ENCODE results near the gene JAZF1.

The JAZF1 gene

DNA sequence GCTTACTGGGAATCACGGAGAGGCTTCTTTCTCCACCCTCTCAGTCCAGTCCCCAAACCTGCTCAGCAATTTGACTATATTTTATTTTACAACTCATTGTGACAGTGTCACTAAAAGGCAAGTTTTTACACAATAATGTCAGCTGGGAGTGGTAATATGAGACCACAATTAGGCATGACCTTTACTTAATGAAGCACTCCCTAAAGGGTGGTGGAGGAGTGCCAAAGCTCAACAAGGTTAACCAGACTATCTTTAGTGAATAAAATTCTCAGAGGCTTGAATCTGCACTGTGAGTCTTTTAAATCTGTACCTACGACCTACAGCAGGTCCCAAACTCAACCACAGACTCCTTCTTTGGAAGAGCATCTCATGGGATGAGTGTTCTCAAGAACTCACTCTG is 225.0 kb downstream of the JAZF1 start:
- no peak for DNase-seq

DNA sequence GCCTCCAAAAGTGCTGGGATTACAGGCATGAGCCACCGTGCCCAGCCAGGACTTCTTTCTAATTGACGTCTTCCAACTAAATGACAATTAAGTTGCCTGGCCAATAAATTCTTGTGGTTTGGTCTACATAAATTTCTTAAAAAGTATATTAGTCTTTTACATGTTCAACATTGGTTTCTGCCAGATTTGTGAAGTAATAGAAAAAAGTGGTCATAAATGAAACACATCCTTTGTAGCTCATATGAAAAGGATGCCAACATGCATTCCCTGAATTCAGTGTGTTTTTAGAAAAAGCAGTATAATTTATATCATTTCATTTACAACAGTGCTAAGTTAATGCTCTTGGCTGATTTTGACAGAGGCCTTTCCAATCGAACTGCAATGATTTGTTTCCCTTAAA is 225.6 kb downstream of the JAZF1 start:
- DNase-seq: no peak

GRCh38 chr7:27953777-27954176 is 226.8 kb downstream of the JAZF1 start:
- DNase-seq: no peak

DNA sequence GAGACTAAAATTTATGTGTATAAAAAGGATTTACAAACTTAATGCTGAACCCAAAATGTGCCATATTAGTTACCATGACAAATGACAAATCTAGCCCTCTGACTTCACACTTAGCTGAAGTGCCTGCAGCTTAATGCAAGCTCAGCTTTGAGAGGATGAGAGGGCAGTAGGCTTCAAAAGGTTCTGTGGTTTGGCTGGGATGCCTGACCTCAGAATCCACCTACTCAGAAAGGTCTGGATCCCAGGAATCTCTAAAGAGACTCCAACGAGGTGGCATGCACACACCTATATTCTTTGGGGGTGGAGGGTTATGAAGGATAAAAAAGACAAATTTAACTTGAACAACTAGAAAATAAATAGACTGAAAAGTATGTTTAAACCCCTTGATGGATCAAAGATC is 227.2 kb downstream of the JAZF1 start:
- no peak for DNase-seq

DNA sequence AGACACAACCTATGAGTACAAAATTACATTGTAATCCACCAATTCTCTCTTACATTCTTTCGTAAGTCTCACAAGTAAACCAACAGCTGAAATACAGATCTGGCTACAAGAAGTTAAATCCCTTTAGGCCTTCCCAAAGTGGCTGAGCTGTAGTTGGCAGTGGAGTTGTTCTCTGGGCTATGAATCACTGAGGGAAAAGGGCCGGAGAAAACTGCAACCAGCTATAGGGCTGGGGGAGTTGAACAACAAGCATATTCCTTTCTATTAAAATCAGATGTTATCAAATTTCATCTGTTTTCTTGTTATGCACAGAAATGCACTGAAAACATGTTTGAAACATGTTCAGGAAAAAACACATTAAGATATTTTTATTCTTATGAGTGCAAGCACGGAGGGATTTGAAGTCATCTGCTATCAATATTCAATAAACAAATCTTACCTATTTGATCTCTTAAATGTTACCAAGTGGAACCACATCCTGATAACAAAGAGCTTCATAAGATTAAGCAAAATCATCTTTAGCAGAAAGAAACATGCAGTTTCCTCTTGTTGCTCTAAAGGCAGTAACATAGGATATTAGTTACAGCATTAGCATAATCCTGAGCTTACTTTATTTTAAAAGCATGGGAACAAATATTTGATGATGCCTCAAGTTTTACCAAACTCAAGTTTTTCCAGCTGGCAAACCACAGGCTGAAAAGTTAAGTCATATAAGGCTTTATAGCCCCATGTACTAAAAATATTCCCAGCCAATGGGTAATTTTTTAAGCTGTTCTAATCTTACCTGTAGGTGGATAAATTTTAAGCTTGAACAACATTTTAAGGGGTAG is 227.9 kb downstream of the JAZF1 start:
- no peak for DNase-seq

GRCh38 chr7:27950123-27950522 is 230.5 kb downstream of the JAZF1 start:
- no peak for DNase-seq

GRCh38 chr7:27948861-27949260 is 231.7 kb downstream of the JAZF1 start:
- no peak for DNase-seq

DNA sequence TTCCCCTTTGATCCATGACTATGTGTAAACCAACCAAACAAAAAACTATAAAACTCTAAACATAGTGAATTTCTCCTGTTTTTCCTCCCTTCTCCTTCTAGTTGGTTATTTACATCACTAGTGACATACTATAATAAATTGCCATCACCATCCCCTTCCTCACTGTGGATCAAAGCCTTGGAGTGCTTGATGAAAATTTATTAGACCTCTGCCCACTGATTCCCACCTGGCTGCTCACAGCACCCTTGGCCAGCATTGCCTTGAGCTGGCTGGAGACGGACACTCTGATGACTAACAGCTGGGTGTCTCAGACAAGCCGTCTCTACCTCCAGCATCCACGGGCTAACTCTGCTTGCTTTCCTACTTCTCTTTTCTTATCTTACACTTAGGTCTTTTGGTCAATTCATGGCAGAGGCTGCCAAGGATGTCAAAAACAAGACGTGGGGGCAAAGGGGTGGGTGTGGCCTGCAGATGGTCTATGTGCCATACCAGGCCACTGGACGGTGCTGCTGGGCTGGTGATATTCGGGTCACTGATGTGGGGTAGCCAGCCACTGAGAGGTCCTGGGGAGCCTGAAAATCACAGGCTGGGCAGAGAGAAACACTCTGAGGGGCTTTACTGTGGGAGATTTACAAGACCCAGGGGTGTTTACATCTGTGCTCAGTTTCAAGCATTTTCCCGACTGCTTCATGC is 232.9 kb downstream of the JAZF1 start:
- DNase-seq: no peak

GRCh38 chr7:27946351-27946750 is 234.2 kb downstream of the JAZF1 start:
- no peak for DNase-seq

DNA sequence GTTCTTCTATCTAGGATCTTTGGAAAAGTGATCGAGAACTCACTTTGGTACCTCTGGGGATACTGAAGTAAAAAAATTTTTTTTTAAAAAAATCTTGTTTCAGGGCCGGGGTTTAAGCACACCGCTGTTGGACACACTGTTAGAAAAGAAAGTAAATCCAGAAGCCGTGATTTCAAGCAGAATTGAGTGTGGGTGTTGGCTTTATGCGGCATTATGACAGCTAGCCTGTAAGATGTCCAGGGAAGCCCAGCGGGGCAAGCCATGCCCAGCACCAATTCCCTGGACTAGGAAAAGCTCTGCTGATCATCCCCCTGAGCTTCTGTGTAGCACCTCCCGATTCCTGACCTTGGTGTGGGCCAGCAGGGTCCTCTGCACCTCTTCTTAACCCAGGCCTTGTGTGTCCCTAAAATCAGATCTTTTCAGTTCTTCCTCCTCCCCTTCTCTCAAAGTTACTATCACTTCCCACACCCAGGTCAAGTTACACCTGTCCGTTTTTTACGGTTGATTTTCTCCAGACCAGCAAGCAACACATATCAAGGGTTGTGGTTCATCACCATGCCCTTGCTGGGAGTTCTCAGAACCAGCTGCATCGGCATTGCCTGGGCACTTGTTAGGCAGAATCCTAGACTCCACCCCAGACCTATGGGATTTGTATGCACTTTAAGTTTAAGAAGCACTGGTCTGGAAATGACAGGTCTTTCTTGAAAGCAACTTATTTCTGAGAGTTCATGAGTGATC is 235.4 kb downstream of the JAZF1 start:
- DNase-seq: no peak

- DNase-seq: no peak
Measured at GRCh38 chr7:27944643-27945042, 236.0 kb downstream of the JAZF1 start.

DNA sequence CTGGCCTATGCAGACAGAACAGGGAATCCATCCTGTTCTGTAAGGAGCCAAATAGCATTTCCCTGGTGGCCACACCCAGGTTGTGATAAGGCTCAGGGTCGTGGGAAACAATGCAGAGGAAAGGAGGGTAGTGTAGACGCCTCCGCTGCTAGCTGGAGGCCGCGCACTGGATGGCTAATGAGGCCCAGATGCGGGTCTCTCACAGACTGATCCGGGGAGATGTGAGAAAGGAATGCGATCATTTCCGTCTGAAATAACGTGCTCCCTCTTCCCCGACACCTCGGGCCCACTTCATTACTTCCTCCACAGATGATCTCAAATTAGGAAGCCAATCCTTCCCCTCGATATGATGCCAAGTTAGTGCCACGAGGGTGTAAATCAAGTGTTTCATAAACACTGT is 237.4 kb downstream of the JAZF1 start:
- no peak for DNase-seq

- no peak for DNase-seq
Measured at GRCh38 chr7:27942711-27943110, 237.9 kb downstream of the JAZF1 start.

GRCh38 chr7:27941522-27941921 is 239.1 kb downstream of the JAZF1 start:
- DNase-seq: no peak

GRCh38 chr7:27940341-27940740 is 240.3 kb downstream of the JAZF1 start:
- DNase-seq: no peak

- no peak for DNase-seq
Measured at GRCh38 chr7:27939893-27940292, 240.7 kb downstream of the JAZF1 start.

GRCh38 chr7:27936768-27937102 is 243.9 kb downstream of the JAZF1 start:
- DNase-seq: no peak

GRCh38 chr7:27936047-27936767 is 244.4 kb downstream of the JAZF1 start:
- DNase-seq: no peak

- DNase-seq: no peak
Measured at GRCh38 chr7:27933671-27934565, 246.7 kb downstream of the JAZF1 start.

GRCh38 chr7:27930910-27931476 is 249.6 kb downstream of the JAZF1 start:
- no peak for DNase-seq

GRCh38 chr7:27929127-27929526 is 251.5 kb downstream of the JAZF1 start:
- no peak for DNase-seq

DNA sequence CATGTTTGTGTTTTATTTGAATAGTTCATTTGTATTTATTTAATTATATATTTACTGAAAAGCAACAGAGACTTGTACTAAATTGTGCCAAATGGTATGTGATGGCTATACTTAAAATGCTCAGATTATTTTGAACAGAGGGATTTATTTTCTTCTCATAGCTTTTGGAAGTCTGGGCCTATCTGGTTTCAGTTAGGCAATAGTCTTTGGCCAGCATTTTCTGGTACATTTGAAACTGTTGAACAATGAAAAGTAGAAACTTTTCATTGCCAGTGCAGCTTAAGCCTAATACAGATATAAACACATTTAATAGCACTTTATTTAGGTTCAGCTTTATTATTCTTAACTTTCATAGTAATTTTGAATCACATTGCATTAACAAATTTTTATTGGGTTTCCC is 252.6 kb downstream of the JAZF1 start:
- DNase-seq: no peak

All from NCI-H187 treated with DMSO at 0.1 percent for 48 hours (cell line).